GM19324 (cell line): ENCODE results near the gene SBK3.
"Not testable (repeated sequence)": the region's sequence is repeated elsewhere in the genome, so short reads cannot be mapped to it uniquely, and the experiment has no call there.

Experiments
- ATAC-seq: cut with Tn5 transposase; IDR thresholded peaks from one replicate; pipeline ENCODE4 v1.9.1; 2021; ENCODE audit warnings: mild to moderate bottlenecking, moderate library complexity; ENCODE audit not compliant: unreplicated experiment, low FRiP score

SBK3 gene

DNA sequence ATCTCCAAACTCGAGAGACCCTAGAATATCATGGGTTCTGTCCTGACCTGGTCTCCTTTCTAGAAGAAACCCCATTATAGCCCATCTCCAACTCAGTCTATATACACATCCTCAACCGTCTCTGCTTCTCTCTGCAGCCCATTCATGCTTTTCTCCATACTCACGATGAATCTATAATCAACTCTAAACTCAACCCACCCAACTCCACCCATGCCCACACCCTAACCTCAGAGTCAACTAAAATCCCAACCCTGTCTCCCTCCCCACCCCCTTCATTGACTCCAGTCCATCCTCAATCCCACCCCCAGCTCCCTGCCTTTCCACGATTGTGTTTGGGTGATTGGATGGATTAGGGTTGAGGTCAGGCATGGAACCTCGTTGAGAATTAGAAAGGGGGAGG, 1.8 kb downstream of the SBK3 start:
- ATAC-seq: no peak

DNA sequence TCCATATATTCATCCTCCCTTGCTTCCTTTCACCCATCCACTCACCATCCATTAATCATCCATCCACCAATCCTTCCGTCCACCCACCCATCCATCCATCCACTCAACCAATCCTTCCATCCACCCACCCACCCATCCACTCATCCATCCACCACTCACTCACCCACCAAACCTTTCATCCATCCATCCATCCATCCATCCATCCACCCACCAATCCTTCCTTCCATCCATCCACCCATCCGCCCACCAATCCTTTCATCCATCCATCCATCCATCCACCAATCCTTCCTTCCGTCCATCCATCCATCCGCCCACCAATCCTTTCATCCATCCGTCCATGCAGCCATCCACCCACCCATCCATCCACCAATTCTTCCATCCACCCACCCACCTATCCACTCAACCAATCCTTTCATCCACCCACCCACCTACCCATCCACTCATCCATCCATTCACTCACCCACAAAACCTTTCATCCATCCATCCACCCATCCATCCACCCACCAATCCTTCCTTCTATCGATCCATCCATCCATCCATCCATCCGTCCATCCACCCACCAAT, 3.0 kb downstream of the SBK3 start:
- ATAC-seq: no peak

DNA sequence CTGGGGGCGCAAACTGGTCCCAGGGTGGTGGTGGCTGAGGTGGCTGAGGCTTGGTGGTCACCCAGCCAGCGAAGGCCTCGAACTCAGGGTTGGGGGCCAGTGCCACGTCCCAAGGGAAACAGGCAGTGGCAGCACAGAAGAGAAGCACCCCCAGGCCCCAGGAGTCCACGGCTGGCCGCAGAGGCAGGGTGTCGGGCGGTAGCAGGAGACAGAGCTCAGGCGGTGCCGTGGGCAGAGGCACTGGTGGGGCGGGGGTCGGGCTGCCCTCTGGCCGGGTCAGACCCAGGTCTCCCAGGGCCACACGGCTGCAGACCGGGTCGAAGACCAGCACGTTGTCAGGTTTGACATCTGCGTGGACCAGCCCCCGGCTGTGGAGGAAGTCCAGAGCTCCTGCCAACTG, 4.3 kb downstream of the SBK3 start:
- ATAC-seq: no peak

DNA sequence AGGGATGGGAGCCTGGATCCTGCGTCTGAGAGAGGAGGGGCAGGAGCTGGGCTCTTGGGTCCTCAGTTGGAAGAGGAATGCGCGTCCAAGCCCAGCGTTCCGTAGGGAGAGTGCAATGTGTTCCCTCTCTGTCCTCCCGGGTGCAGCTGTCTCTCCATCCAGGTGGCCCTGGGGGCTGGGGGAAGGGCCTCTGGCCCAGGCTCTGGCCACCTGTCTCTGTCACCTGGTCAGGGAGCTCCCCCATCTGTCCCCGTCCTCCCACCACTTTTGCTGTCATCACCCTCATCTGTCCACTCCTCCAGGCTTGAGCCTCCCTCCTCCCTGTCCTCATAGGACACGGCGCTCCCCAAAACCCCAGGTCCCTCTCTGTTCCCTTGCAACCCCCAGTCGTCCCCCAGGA, 4.7 kb downstream of the SBK3 start:
- ATAC-seq: no peak

DNA sequence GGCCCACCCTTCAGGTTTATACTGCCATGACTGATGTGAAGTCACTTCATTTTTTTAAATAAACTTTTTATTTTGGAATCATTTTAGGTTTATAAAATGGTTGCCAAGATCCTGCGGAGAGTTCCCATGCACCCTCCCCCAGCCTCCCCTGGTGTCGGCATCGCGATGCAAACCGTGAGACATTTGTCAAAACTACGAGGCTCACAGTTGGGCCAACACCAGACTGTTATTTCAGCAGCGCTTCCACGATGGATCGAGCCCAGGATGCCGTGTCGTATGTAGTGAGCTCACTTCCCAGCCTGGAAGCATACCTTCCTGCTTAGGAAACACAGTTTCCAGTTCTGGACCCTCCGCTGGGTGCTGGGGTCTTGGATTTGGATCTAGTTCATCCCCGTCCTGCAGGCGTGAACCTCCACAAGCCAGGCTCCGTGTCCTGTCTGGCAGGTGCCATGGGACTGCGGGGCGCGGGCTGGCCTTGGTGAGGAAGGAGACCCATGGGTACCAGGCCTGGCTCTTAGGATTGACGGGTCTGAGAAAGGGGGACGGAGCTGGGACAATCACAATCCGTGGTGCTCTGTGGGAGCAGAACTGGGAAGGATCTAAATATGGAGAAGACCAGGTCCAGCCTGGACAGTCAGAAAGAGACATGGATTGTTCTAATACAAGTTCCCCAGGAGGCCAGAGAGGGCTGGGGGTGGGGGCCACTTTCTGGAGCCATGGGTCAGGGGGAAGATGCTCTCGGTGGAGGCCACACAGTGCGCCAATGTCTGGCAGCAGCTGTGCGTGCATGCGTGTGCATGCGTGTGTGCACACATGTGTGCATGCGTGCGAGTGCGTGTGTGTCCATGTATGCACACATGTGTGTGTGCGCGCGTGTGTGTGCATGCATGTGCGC, 6.0 kb downstream of the SBK3 start:
- no peak for ATAC-seq

DNA sequence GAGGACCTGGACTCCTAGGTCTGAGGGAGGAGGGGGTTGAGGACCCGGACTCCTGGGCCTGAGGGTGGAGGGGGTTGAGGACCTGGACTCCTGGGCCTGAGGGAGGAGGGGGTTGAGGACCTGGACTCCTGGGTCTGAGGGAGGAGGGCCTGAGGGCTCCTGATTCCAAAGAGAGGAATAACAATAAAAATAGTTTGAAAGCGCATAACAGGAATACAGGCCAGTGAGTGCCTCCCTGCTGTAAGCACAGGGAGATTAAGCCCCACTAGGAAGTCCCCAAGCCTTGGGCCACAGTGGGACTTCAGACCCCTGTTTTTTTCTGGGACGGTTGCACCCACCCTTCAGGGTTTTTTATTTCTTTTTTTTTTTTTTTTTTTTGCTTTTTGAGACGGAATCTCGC, 7.2 kb downstream of the SBK3 start:
- no peak for ATAC-seq

DNA sequence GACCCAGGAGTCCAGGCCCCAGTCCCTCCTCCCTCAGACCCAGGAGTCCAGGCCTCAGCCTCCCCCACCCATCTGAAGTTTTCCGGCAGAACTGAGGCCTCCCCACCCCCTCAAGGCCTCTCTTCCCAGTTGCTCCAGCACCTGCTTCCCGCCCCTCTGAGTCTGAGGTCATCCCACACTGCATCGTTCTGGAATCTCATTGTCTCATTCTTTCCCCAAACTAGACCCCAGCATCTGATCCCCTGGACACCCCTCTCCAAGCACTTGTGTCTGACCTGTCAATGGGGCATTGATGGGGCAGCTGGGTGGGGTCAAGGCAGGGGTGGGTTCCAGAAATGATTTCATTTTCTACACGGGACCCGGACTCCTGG, 7.6 kb downstream of the SBK3 start:
- no peak for ATAC-seq

DNA sequence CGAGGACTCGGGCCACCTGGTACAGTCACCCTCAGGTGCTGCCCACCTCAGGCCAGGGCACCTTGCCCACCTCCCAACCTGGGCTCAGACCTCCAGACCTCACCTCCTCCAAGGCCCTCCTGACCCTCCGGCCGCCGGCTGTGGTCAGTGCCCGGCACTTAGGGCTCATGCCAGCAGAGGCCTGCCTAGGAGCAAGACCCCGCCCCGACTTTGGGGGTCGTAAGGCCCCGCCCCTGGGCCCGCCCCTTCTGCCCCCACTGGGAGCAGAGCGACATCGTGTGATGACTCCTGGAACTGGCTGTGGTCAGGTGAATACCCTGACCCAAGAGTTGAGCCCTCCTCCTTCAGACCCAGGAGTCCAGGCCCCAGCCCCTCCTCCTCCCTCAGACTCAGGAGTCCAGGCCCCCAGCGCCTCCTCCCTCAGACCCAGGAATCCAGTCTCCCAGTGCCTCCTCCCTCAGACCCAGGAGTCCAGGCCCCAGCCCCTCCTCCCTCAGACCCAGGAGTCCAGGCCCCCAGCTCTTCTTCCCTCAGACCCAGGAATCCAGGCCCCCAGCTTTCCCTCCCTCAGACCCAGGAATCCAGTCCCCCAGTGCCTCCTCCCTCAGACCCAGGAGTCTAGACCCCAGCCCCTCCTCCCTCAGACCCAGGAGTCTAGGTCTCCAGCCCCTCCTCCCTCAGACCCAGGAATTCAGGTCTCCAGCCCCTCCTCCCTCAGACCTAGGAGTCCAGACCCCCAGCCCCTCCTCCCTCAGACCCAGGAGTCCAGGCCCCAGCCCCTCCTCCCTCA, 8.2 kb downstream of the SBK3 start, which contains the start of gene SBK2:
Gene SBK2, minus strand, starts transcription at position 183 of the 790 bp plus-strand sequence. CDS start 839 bp downstream, outside the sequence.
- ATAC-seq: no peak

DNA sequence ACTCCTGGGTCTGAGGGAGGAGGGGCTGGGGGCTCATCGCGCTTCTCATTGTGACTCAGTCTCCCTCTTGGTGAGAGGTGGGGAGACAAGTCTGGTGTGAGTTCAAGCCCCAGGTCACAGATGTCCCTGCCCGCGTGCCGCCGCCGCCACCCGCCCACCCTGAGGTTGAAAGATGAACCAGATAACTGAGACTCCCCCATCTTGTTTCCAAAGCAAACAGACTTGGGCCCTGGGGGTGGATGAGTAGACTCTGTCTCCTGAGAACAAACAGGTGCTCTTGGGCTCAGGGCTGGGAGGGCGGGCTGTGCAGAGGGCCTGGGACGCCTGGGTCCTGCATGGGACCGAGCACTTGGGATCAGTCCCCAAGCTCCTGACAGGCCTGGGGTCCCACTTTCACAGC, 9.0 kb downstream of the SBK3 start:
- ATAC-seq: no peak

DNA sequence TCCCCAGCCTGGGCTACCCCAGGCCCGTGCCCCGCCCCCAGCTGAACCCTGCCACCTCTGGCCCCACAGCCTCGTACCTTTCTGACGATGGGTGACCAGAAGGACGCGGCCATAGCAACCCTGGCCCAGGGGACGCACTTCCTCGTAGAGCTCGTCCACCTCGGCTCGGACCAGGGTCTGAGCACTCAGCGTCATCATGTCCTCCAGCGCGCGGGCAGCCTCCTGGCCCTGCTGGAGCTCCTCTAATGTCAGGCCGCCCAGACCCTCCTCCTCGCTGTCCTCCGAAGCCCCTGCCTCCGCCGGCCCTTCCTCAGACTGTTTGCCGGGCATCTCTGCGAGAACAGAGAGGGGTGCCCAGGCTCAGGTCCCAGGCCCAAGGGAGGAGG, 9.4 kb downstream of the SBK3 start:
- ATAC-seq: no peak

DNA sequence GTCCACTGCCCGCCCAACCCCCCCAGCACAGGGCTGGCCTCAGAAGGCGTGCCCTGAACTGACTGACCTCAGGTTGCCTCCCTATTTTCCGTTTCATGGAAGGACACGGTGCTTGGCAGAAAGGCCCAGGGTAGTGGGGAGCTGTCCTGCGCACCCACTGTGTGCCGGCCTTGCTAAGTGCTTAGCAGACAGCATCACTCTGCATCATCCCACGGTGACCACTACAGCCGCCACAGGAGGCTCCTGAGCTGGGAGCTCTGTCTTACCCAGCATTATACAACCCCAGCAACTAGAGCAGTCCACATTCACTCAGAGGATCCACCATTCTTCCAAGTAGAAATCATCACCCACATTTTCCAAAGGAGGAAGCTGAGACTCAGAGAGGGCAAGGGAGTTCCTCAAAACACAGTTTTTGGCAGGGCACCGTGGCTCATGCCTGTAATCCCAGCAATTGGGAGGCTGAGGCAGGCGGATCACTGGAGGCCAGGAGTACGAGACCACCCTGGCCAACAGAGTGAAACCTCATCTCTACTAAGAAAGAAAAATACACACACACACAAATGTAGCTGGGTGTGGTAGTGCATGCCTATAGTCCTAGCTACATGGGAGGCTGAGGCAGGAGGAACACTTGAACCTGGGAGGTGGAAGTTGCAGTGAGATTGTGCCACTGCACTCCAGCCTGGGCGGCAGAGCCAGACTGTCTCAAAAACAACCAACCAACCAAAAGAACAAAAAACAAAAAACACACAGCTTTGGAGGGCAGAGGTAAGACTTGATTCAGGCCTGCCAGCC, 10.0 kb downstream of the SBK3 start:
- ATAC-seq: no peak

DNA sequence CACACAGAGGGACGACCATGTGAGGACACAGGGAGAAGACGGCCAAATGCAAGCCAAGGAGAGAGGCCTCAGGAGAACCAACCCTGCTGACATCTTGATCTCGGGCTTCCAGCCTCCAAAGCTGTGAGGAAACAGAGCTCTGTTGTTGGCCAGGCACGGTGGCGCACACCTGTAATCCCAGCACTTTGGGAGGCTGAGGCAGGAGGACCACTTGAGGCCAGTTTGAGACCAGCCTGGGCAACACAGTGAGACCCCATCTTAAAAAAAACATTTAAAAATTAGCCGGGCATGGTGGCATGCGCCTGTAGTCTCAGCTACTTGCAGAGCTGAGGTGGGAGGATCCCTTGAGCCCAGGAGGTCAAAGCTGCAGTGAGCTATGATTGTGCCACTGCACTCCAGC, 11.1 kb downstream of the SBK3 start:
- not testable (repeated sequence) for ATAC-seq

DNA sequence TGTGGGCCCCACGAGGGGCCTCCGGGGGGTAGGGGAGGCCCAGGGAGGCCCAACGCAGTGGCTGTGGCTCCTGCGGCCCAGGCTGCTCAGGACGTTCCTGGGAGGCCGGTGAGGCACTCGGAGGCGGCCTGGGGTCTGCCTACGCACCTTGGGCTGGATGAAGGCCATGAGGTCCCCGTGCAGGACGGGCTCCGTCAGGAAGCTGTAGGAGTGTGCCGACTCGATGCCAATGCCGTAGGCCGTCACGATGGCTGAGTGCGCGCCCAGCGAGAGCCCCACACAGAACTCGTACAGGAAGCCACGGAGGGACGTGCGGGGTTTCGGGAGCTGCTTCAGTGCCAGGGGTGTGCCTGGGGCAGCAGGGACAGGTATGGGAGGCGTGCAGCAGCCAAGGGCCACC, 14.3 kb downstream of the SBK3 start:
- no peak for ATAC-seq

DNA sequence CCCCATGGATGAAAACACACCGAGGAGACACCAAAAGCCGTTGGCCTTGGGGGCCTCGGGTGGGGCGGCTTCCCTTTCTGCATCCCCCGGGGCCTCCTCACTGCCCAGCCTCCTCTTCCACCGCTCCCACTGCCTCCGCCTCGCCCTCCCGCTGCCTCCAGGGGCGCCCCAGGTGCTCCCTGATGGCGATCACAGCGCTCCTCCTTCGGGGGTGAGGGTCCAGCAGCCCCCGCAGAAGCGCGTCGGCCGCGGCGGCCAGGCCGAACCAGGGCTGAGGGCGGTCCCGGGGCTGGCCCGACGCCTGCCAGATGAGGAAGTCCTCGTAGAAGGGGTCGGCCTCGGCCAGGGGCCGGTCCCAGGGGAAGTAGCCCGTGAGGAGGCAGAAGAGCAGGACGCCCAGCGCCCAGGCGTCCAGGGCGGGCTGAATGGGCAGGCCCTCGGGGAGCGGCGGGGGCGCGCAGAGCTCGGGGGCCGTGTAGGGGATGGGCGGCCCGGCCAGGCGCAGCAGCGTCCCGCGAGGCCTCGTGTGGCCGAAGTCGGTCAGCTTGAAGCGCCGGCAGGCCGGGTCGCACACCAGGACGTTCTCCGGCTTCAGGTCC, 15.6 kb downstream of the SBK3 start:
- no peak for ATAC-seq

DNA sequence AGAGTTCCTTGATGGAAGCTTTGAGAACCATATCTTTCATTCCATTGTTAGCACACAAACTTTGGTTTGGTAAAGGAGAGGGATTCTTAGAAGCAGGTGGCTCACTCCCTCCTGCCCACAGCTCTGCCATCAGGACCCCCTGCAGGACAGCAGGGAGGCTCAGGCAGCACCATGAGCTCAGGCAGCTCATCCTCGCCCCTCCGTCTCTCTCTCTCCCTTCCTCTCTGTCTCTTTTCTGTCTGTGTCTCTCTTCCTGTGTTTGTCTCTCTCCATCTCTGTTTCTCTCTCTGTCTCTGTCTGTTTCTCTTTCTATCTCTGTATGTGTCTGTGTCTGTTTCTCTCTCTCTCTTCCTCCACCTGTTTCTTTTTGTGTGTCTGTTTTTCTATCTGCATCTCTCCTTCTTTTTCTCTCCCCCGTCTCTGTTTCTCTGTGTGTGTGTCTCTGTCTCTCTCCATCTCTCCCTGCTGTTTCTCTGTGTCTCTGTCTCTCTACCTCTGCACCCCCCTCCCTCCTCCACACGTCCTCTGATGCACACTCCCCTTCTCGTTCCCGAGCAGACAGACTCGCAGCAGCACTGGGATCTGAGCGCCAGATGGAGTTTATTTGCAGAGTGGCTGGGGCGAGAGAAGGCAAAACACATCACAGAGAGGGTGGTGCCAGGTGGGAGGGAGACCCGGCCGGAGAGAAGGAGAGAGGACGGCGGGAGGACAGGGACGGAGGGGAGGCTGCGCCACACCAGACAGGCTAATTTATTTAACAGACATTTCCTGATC, 17.1 kb downstream of the SBK3 start:
- ATAC-seq: no peak

DNA sequence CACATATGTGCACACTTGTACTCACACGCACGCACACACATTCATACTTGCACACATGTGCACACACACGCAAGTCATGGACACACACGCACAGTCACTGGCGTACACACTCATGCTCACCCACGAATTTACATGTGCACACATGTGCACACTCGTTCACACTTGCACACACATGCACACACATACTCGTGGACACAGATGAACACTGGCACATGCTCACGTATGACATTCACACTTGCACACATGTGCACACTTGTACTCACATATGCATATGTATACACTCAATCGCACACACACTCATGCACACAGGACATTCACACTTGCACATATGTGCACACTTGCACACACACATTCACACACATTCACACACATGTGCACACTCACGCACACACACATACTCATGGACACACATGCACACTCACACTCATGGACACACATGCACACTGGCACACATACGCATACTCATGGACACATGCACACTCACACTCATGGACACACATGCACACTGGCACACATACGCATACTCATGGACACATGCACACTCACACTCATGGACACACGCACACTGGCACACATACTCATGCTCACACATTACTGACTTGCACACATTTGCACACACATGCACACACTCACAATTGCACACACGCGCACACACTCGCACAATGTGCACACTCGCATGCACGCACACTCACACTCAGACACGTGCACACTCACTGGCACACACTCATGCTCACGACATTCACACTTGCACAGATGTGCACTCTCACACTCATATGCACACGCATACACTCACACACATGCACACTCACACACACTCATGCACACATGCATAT, 17.9 kb downstream of the SBK3 start:
- no peak for ATAC-seq

DNA sequence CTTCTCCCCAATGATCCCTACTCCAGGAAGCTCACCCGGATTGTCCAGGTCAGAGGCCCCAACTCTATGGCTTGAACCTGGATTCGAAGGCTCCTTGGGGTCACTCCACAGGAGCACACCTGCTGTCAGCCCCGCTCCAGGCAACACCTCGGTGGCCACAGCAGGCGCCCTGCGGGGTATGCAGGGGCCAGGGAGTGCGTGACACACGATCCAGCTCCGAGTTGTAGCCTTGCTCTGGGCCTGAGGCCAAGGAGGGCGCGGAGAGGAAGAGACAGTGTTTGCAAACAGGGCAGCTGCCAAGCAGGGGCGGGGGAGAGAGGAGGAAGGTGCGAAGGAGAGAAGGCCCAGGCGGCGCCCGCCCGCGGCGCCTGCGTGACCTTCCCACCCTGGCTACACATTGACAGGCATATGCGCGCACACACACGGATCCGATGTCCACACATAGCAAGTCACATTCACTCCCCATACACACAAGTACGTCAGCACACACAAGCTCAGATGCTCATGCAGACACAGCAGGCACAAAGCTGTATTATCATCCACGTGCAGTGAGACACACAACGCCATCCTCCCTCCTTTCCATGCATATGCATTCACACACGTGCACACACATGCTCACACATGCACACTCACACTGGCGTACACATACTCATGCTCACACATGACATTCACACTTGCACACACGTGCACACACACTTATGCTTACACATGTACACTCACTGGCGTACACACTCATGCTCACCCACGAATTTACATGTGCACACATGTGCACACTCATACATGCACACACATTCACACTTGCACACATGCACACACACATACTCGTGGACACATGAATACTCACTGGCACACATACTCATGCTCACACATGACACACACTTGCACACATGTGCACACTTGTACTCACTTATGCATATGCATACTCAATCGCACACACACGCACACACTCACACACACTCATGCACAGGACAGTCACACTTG, 18.8 kb downstream of the SBK3 start:
- ATAC-seq: no peak
